ENCODE results near the gene EPB42. TPM values are rescaled to one million over a fixed set of nuclear protein-coding genes. Genes with fewer than 3 reads are reported as not detected.

The EPB42 gene
- total and polyA plus RNA-seq, 2 of the 4 experiments (the other 2 are of a cell fraction): not detected

DNA sequence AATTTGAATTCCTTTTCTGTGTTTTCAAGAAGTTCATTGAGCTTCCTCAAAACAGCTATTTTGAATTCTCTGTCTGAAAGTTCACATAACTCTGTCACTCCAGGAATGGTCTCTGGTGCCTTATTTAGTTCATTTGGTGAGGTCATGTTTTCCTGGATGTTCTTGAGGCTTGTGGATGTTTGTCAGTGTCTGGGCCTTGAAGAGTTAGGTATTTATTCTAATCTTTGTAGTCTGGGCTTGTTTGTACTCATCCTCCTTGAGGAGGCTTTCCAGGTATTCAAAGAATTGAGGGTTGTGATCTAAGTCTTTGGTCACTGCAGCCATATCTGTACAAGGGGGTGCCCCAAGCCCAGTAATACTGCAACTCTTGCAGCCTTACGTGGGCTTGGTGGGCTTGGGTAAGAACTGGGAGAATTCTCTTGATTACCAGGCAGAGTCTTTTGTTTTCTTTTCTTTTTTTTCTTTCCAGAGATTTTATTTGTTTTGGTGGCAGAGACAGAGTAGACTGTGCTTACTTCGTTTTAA is 55.0 kb downstream of the EPB42 start:
- H4K91ac ChIP-seq (ENCODE audit: insufficient read depth, low read depth, low read length): no peak overlapping the region
- H4K5ac ChIP-seq (ENCODE audit: low read depth, low read length): no peak overlapping the region
- H3K4me1 ChIP-seq (ENCODE audit: control insufficient read depth, insufficient read depth, low read length): peaks cover 6% of the 10 kb centered on the region
- no peak overlapping the region for H3K4me2 ChIP-seq (ENCODE audit: low read depth, low read length)
- DNase-seq (no peak), ATAC-seq (ENCODE audit: low read depth) (no peak)
- H4K8ac ChIP-seq (ENCODE audit: low read depth in 2 of 2, low read length in 2 of 2): no peak overlapping the region
- WGBS, 2 experiments (ENCODE audit: extremely low coverage in 2 of 2, insufficient read length in 1 of 2): no CpG with 5 or more reads among the region's 2 CpGs
- H3K27ac ChIP-seq (ENCODE audit: insufficient read depth, low read length): no peak overlapping the region
- H2AK9ac ChIP-seq (replicated peaks; ENCODE audit: low read depth, low read length, poor library complexity): no peak overlapping the region
- no peak overlapping the region for H3K18ac ChIP-seq (ENCODE audit: low read depth, low read length)
- no peak overlapping the region for H2BK120ac ChIP-seq (ENCODE audit: low read depth, low read length)
- H4K20me1 ChIP-seq (ENCODE audit: insufficient read depth, low read length): no peaks in the 10 kb centered on the region
- no peaks in the 10 kb centered on the region for H3K27me3 ChIP-seq (ENCODE audit: control insufficient read depth, insufficient read depth, low read length)
- 0 out of 4 replicates have a peak, but pooled peaks cover 0 to 3% of the 10 kb centered on the region in 2 experiments for H3K79me1 ChIP-seq (ENCODE audit: low read depth in 1 of 2, low read length in 2 of 2)
- H3K14ac ChIP-seq (replicated peaks; ENCODE audit: low read depth, low read length): no peak overlapping the region
- peaks cover 7% of the 10 kb centered on the region for H3K9me1 ChIP-seq (ENCODE audit: insufficient read depth, low read length)
- H3K23ac ChIP-seq (ENCODE audit: low read depth, low read length): no peak overlapping the region
- ChIA-PET POLR2A (ENCODE audit: unreplicated experiment) (no interaction called here), CTCF (no interaction called here)
- no peak overlapping the region for H2BK20ac ChIP-seq (ENCODE audit: low read depth, low read length)
- dilution Hi-C loops (cut with HindIII; ENCODE audit: low sequenced_read_pairs, unreplicated experiment): no loop called here
- BruUV-seq (replicated peaks): no TSS peak
- H3K56ac ChIP-seq (ENCODE audit: extremely low read depth, insufficient read depth, low read length): no peak overlapping the region
- H3K36me3 ChIP-seq (ENCODE audit: control insufficient read depth, insufficient read depth, low read length): peaks cover 1% of the 10 kb centered on the region; the same call in 1 of the 2 replicates
- TF ChIP-seq MAZ (IDR thresholded peaks at IDR 0.05; ENCODE audit: borderline replicate concordance, low read depth, low read length) (no peak), POLR2A (IDR thresholded peaks at IDR 0.05; ENCODE audit: low read depth, low read length) (no peak), MXI1 (IDR thresholded peaks at IDR 0.05; ENCODE audit: borderline replicate concordance, low read depth, low read length) (no peak), RAD21 (IDR thresholded peaks at IDR 0.05; ENCODE audit: low read length) (no peak), CEBPB (IDR thresholded peaks at IDR 0.05; ENCODE audit: low read depth, low read length) (no peak), FOS (IDR thresholded peaks at IDR 0.05; ENCODE audit: low read depth, low read length) (no peak), RCOR1 (IDR thresholded peaks at IDR 0.05; ENCODE audit: insufficient replicate concordance, low read length) (no peak), CHD1 (IDR thresholded peaks at IDR 0.05; ENCODE audit: low read depth, low read length) (no peak), NFE2L2 (IDR thresholded peaks at IDR 0.05; ENCODE audit: low read depth, low read length) (no peak)
- H3K9ac ChIP-seq (ENCODE audit: low read depth, low read length): no peak overlapping the region
- in situ Hi-C loops (cut with MboI; ENCODE audit: low sequenced_read_pairs): no loop called here
- H2AFZ ChIP-seq (replicated peaks; ENCODE audit: low read length, poor library complexity): no peak overlapping the region
- no peak overlapping the region for H2BK15ac ChIP-seq (ENCODE audit: low read depth, low read length)
- no peak overlapping the region for H3K4me3 ChIP-seq (ENCODE audit: insufficient read depth, low read depth, low read length)
- intact Hi-C loops (cut with micrococcal nuclease): no loop called here
- no peak overlapping the region for H2BK5ac ChIP-seq (ENCODE audit: low read depth, low read length, poor library complexity, severe bottlenecking)
- H3K9me3 ChIP-seq (ENCODE audit: control insufficient read depth, insufficient read depth, low read length): no peaks in the 10 kb centered on the region
- H2AK5ac ChIP-seq (ENCODE audit: low read depth, low read length): no peak overlapping the region
- no peak overlapping the region for H3K4ac ChIP-seq (ENCODE audit: low read depth, low read length)

Measured in IMR-90 (cell line).